ENCODE results near the gene ASMTL.

Gene ASMTL

DNA sequence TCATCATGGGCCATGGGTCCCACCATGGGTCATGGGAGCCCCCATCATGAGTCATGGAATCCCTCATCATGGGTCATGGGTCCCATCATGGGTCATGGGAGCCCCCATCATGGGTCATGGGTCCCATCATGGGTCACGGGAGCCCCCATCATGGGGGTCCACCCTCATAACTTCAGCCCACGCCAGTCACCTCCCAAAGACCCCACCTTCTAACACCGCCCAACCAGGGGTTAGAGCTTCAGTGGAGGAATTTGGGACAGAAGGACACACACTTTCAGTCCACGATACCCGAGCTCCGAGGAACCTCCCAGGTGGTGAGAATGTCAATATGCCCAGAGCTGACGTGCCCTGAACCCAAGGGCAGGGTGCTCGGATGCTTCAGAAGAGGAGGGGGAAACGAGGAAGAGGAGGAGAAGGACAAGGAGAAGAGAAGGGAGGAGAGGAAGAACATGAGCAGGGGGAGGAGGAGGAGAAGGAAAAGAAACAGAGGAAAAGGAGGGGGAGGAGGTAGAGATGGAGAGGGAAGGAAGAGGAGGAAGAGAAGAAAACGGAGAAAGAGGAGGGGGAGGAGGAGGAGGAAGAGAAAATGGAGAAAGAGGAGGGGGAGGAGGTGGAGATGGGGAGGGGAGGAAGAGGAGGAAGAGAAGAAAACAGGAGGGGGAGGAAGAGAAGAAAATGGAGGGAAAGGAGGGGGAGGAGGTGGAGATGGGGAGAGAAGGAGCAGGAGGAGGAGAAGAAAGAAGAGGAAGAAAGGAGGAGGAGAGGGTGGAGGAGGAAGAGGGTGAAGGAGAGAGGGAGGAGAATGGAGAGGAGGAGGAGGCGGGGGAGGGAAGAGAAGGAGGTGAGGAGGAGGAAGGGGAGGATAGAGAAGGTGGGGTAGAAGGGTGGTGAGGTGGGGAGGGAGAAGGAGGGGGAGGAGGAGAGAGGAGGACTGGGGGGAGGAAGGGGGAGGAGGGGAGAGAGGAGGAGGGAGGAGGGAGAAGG is 98.4 kb downstream of the ASMTL start:
- no peak for DNase-seq (ENCODE audit: low spot score)

More for the DNA sequence above, 98.4 kb downstream of the ASMTL start:
- no peak for FAIRE-seq
